Right renal pelvis (tissue), 4 donors: Measurements from ENCODE around the gene TMED7. TPM values are rescaled to one million over a fixed set of nuclear protein-coding genes. Genes with fewer than 3 reads are reported as not detected.
A peak's percentile ranks its signal among the peaks of the same experiment; 100 is the strongest.

Experiments used
- DNase-seq, 4 donors: peaks; one replicate each; pipeline ENCODE4 v3.0.0-alpha.2; 2013; ENCODE audit warnings: low read depth in 4 of 4, low spot score in 3 of 4, missing footprints in 1 of 4
- polyA plus RNA-seq, 4 donors: library from polyadenylated mRNA; unstranded; fragments of 120-200 nt; gene quantifications; one replicate each; pipeline ENCODE4 v1.2.1, GENCODE V29; 2013; ENCODE audit not compliant: insufficient read length in 4 of 4

Gene TMED7
- polyA plus RNA-seq, 4 donors = 99.5 to 127 (median 120) TPM

DNA sequence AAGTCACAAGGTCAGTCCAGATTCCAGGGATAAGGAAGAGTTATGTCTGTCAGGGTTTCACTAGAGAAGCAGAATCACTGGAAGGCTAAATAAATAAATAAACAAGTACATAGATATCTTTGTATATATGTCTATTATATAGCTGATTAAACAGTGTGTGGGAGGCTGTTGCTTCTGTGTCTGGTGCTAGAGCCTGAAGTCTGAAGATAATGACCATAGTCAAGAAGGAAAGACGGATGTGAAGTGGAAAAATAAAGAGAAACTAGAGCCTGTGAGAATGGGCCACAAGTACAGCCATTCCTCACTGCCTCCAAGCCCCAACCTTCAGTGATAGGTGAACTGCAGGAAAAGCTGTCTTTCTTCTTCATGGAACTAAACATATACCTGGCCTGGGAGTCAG lies 4.1 kb upstream of the TMED7 start:
- no peak for DNase-seq

DNA sequence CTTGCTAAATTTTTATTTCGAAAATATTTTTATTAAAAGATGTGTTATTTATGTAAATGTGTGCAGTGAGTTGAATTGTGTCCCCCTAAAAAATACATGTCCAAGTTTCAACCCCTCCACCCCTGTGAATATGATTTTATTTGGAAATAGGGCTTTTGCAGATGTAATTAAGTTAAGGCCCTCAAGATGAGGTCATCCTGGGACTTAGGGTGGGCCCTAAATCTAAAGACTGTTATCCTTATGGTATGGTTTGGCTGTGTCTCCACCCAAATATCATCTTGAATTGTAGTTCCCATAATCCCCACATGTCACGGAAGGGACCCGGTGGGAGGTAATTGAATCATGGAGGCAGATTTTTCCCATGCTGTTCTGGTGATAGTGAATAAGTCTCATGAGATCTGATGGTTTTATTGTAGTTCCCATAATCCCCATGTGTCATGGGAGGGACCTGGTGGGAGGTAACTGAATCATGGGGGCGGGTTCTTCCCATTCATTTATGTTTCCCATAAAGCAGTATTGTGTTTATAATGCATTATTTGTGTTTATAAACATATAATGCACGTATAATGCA lies 1.5 kb upstream of the TMED7 start:
- DNase-seq = no peak

DNA sequence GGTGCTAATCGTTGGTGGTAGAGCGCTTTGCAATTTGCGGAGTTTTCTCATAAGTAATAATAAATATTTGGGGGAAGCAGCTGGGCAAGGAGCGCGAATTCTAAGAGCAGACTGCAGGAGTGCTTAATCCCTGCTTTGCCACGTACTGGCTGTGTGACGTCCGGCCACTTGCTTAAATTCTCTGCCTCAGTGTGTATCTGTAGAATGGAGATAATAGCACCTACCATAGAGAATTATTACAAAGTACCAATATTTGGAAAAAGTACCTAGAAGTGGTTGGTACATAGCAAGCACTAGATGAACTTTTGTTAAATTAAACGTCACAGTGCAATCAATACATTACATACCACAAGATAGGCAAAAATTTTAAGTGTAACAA lies 598 bp upstream of the TMED7 start:
- peak in 1 of 4 donors; percentile 55 for DNase-seq

DNA sequence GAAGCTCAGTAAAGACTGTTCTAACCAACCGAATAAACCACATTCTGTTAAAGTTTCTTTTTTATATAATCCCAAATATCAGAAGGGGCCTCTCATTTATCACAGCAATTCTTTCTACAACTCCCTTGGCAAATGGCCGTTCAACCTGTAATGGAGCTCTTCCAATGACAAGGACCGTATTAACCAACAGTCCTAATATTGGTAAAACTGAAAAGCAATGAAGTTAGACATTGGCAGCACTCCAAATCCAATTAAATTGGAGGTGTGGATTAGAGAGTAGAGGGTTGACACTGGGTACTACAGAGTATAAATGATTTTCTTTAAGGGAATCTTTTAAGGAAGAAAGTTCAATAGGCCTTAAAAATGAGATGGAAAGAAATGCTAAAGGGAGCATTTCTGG lies 842 bp downstream of the TMED7 start:
- no peak for DNase-seq

DNA sequence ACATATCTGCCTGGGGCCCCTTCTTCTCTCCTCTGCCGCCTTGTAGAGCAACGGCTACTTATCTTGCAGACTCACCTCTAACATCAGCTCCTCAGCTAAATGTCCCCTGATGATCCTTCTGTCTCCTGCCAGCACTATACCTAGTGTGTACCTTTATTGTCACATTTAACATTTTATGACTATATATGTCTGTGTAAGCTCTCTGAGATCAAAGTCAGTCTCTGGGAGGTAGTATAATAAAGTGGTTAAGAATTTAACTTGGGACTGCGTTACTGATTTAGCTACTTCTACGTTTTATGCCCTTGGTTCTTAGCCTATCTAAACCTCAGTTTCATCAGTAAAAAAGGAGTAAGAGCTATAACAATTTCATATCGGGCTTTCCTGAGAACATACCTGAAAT lies 2.2 kb downstream of the TMED7 start:
- DNase-seq = no peak

DNA sequence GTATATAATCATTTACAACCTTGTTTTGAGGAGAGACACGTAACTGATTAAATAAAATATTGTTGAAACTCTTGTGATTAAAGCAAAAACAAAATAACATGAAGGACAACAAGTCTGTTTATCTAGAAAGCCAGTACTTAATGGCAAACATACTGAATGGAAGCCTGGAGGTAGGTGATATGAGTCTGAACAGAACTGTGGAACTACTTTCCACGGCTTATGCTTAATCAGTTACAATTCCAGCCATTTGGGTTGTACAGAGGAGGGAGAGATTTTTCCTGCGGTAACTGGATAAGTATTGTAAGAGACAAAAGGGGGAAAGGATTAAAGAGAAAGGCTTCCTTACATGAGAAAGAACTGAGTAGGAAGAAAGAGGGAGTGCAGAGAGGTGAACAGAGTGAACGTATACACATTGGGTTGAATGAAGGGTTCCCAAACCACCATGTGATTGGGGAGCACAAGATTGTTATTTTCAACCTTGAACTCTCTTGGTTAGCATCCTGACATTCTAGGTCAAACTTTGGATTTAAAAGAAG lies 4.4 kb downstream of the TMED7 start:
- DNase-seq = no peak

DNA sequence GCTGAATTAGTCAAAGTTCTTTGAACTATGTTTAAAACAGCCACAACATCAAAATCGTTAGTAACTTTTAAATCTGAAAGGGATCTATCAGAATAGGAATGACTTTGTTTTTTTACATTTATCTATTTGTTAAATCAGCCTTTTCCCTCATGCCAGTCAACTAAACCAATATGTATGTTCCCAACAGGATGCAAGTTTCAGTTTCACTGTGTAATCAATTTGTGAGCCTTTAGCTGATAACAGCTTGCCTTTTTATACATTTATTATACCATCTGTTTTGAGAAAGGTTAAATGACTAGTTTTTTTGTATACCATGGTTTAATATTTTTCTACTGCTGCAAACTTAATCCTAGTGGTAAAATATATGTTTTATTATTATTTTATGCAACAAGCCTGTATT lies 8.9 kb downstream of the TMED7 start:
- no peak for DNase-seq

DNA sequence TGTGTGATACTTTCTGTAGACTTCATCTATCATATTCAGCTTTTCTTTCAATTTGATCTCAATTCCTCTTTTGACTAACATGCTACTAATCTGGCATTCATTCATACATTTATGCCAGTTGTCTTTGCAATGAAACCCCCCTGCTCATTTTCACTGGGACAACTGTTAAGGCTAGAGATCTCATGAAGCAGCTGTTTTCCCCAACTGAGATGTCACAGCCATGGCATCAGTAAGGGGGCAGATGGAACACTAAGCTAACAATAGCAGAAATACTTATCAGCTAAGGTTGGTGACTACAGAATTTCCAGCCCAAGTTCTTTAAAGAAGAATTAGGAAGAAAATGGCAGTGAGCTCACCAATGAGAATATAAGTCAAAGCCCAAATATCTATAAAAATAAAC lies 9.4 kb downstream of the TMED7 start:
- DNase-seq = no peak

DNA sequence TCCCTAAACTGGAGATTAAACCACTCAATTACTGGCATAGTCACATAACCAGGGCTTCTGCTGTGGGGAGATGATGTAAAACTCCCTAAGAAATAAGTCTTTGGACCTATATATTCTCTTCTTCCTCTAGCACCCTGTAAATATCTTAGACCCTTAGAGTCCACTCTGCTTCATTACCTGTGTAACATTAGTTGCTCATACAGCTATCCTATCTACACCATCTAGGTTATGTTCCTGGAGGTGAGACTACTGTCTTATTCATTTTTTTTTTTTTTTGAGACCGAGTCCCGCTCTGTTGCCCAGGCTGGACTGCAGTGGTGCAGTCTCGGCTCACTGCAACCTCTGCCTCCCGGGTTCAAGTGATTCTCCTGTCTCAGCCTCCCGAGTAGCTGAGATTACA lies 14.0 kb downstream of the TMED7 start:
- DNase-seq = no peak

DNA sequence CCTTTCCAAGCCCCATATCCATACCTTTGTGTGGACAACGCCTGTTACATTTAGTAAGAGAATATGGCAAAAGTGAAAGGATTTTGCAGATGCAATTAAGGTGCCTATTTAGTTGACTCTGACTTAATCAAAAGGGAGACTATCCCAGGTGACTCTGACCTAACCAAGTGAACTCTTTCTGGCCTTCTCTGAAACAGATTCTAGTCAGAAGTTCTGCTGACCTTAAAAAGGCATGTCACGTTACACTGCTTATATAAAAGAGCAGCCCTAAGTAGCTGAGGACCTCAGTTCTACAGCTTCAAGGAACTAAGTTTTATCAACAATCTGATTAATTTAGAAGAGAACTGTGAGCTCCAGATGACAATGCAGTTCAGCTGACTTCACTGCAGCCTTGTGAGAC lies 17.9 kb downstream of the TMED7 start:
- DNase-seq = no peak

DNA sequence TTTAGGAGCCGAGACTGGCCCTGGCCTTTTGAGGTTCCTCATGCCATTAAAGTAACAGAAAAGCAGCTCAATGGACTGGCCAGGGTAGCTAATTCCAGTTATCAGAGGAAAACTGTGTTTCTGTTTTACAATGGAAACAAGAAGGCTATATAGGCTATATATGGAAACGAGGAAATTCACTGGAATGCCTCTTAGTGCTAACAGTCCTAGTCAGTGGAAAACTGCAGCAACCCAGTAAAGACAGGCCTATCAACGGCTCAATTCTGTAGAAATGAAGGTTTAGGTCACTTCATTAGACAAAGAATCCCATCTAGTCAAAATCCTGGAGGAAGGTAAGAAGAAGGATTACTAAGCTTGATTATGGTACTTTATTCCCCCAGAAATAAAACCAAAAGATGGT lies 20.4 kb downstream of the TMED7 start:
- no peak for DNase-seq

DNA sequence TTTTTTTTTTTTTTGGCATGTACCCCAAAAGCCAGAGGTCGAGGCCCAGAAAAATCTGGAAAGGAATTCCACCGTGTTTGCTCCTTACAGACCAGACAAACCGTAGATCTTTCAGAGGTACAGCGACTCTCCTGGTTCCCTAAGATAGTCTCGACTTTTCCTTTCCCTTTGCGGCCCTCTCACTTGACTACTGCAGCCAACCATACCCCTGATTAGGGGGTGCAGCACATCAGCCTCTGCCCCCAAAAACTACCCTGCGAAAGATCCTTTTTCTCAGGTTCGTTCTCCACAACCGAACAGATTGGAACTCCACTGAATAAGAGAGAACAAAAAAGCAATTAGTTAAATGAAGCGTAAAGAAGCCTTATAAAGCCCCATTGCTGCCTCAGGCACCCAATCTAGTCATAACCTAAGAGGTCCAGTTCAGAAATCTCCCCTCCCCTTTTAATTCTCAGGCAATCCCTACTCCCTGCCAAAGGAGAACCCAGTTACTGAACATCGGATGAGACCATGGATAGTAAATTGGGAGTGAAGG lies 23.2 kb downstream of the TMED7 start:
- DNase-seq = peak in 1 of 4 donors; percentile 24

DNA sequence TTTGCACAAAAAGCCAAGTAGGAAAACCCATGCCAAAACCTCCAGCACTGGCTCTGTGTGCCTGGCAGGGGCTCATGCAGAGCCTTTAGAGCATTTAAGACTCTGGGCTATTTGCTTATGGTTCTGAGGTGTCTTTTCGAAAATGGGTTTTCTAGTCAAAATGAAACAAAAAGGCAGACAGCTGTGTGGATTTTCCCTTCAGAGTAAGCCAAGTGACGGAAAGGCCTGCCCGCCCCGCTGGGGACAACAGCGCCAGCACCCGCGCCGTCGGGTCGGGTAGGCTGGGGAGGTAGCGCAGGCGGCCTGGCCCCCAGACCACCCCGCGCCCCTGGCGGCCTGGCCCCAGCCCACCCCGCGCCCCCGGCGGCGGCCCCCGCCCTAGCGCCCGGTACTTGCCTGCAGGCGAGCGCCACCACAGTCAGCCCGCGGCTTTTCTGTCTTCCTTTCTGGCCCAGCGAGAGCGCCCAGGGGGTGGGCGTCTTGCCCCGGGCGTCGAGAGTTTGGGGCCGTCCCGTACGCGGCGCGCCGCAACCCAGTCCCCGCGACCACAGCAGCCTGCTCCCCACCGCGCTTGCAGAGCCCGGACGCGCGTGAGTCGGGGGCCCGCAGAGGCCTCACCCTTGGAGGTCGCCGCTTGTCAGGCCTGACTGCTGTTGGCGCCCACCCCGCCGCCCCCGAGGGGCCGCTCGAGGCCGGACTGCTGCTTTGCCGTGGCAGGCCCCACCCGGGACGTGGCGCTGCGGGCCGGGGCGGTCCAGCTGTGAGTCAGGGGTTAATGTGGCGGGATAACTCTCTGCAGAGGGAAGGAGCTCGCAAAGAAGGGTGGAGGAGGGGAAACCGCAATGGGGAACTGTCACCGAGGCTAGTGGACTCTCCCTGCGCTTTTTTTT lies 23.9 kb downstream of the TMED7 start, which contains the start of gene TICAM2:
Gene TICAM2, minus strand, starts transcription at position 779 of the 890 bp plus-strand sequence. CDS start 21,223 bp downstream, outside the sequence.
- peak in 2 of 4 donors; percentile 20 to 40 for DNase-seq

DNA sequence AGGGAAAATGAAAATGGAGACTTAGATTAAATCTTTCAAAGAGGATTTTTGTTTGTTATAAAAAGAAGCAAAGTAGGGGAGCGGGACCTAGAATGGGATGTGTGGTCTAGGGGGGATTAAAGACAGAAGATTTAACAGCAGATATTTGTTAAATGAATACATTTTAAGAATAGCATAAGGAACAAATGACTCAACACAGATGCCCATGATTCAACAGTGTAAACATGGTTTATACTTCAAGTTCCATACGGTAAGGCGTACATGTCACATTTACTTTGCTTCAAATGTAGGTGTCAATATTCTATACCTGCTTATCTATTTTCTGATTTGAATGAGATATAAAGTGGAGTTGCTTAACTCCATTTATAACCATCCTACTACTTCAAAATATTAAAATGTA lies 25.1 kb downstream of the TMED7 start:
- DNase-seq = no peak

DNA sequence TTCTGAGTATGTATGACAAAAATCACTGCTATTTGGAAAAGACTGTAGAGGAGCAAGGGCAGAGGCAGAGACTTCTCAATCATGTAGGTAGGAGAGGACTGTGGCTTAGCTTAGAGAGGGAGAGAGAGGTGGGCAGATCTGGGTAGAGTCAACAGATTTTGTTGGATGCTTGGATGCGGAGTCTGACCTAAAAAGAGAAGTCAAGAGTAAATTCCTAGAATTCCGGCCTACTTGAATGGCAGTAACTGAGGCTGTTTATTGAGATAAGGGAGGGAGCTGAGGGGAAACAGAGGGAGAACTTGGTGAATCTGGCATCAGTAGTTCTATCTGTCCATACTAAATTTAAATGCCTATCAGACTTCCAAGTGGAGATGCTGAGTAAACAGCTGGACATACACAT lies 25.9 kb downstream of the TMED7 start:
- DNase-seq = no peak

DNA sequence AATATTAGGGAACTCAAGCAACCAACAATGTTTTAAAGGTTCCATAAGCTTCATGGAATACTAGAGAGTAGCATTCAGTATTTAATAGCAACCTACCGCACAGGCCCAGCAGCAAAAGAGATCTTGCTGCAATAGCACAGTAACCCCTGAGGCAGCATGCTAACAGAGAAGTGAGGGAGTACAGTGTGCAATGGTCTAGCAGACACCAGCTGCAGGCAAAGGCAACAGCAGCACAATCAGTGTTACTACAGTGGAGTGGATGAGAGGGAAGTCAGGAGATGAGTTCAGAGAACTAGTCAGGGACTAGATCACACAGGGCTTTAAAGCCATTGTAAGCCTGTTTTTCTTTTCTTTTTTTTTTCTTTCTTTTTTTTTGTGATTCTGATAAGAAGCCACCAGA lies 26.3 kb downstream of the TMED7 start:
- no peak for DNase-seq

DNA sequence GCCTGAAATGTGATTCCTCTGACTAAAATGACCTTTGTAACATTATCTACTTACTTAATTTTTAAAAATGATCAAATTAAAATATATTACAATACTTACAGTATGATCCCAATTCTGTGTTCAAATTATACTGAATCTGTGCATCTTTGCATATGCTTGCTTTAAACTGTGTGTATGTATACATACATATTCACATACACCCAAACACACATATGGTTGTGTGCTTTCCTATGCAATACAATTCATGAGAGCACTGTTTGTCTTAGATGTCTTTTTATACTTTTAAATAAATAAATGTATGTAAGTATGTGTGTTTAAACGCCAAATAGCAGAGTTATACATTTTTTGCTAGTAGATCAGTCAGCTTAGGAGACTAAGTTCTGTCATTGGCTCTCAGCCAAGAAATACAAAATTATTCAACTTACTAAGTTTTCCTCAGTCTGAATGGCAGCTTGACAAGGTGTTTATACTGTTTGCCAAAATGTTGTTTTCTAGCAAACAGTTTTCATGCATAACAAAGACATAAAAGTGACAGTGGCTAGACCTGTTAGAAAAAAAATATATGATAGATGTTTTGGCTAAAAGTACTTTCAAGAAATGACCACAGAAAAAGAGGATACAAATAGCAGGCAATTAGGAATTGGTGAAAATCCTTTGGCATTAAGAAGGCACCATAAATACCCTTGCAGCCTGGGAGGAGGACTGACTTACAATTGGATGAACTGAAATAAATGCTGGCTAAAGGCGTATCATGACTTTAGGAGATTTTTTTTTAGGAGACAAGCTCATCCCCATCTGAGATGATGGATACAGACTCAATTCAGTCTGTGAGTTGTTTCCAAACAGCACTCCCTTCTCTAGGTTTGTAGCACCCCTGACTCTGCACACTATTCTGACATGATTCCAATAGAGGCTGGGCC lies 31.4 kb downstream of the TMED7 start:
- DNase-seq = no peak

DNA sequence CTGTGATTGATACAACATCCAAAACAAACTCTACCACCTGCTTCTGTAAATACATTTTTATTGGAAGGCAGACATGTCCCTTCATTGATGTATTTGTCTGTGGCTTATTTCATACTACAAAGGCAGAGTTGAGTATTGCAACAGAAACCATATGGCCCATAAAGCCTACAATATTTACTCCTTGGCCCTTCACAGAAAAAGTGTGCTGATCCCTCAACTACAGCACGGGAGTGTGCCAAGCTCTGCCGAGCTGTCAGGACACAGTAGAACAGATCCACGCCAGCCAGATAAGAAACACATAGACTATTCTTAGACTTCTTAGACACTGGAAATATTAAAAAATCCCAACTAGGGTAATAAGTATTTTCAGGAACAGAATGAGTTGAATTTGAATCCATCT lies 36.8 kb downstream of the TMED7 start:
- no peak for DNase-seq

DNA sequence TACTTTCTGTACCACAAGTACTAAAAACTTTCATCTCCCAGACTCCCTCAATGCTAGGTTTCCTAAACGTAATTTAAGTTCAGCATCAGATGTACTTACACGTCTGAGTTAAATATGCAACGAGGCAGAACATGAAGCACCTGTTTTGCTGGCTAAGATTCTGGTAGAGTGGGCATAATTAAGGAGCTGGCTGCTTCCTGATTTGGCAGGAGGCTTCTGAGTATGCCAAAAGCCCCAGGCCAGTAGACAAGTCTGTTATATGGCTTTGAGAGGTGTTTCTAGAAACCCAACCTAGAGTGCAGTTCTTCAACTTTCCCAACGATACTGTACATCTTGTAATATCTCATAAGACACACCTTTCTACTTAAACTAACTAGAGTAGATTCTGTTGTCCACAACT lies 37.2 kb downstream of the TMED7 start:
- no peak for DNase-seq

DNA sequence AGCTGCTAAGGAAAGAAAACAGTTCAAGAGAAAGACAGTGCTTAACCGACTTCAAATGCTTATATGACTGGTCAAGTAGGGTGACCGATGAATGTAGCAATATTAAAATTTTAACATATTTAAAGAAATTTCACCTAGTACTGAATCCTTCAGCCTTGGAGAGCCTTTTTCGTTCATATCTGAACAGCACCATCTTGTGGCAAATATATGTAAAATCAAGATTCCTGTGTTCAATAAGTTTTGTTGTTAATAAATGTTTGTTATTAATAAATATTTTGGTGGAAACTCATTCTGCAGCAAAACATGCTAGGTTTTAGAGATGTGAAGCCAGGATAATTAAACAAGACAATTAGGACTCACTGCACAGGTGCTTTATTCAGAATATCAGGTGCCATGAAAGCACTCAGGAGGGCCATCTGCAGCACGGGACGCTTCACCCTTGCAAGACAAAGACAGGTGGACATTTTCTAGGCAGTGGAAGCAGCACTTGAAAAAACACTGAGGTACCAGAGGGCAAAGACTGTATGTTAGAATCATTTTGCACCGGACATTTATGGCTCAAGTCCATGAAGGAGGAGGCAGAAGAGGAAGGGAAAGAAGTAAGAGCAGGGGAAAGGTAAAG lies 39.2 kb downstream of the TMED7 start:
- DNase-seq = no peak
